HAP-1 (cell line): ENCODE data around the gene PELI2.

Experiments
- DNase-seq, 2 experiments: peaks; one replicate each; pipeline ENCODE4 v3.0.0-alpha.2; 2016 to 2020; ENCODE audit warnings: low spot score in 2 of 2
- H3K27me3 ChIP-seq: fragments of 250-450 bp; sonication (Bioruptor Pico); 2 replicates; pipeline ENCODE4 v1.5.1; 2020; ENCODE audit warnings: low read depth, mild to moderate bottlenecking, moderate library complexity
- H3K36me3 ChIP-seq: fragments of 250-450 bp; sonication (Bioruptor Pico); replicated peaks from 2 replicates; pipeline ENCODE4 v1.5.1; 2020; ENCODE audit warnings: mild to moderate bottlenecking
- H3K4me1 ChIP-seq: fragments of 250-450 bp; sonication (Bioruptor Pico); 2 replicates; pipeline ENCODE4 v1.5.1; 2020; ENCODE audit warnings: mild to moderate bottlenecking
- H3K4me3 ChIP-seq: fragments of 250-450 bp; sonication (Bioruptor Pico); 2 replicates; pipeline ENCODE4 v1.5.1; 2020; ENCODE audit warnings: mild to moderate bottlenecking, moderate library complexity
- H3K9me3 ChIP-seq: fragments of 250-450 bp; sonication (Bioruptor Pico); 2 replicates; pipeline ENCODE4 v1.5.1; 2020; ENCODE audit warnings: mild to moderate bottlenecking, moderate library complexity
- in situ Hi-C: fragments of 300-500 bp; cut with MboI; formaldehyde crosslinking; loops from 3 replicates; pipeline ENCODE4 v1.14.3; 2020; ENCODE audit warnings: low sequenced_read_pairs, inconsistent platforms, mixed read lengths

PELI2 gene, protein sequence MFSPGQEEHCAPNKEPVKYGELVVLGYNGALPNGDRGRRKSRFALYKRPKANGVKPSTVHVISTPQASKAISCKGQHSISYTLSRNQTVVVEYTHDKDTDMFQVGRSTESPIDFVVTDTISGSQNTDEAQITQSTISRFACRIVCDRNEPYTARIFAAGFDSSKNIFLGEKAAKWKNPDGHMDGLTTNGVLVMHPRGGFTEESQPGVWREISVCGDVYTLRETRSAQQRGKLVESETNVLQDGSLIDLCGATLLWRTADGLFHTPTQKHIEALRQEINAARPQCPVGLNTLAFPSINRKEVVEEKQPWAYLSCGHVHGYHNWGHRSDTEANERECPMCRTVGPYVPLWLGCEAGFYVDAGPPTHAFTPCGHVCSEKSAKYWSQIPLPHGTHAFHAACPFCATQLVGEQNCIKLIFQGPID

DNA sequence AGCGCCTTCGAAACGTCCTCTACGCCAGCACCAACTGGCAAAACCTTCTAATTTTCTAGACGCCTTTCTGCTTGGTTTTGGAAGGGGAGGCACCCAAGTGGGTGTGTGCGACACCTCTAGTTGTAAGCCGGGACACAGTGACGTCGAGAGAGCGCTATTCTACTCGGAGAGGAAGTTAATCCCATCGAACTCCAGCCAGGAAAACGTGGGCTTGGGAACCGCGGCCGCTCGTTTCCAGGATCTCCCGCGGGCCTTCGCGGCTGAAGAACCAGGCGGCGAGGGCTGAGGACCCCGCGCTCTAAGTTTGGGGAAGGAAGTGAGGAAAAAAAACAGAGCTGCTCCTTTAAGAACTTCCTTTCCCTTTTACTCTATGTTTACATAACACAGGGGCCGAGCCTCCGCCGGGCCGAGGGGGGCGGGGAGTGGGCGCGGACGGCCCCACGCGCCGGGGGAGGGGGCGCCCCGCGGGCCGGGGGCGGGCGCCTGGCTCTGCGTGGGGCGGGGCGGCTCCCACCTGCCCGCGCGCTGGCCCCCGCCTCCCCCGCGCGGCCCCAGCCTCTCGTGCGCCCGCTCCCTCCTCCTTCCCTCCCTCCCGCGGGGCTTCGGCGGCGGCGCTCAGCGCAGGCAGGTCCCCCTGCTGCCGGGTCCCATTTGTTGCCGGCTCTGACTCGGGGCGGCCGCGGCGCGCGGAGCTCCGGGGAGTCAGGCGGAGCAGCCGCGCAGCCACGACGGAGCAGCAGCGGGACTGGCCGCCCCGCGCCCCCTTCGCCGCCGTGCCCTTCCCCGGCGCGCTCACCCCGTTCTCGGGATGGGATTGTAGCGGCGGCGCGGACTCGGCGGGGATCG is at the start of gene PELI2:
Gene PELI2, plus strand, starts transcription at position 647 of the 846 bp plus-strand sequence. CDS start 250 bp downstream, outside the sequence.
- in situ Hi-C loops, result no loop called here
- DNase-seq, result peak; percentile 79 to 85
- H3K27me3 ChIP-seq, result no peaks in the 10 kb centered on the region
- no peaks in the 10 kb centered on the region for H3K36me3 ChIP-seq
- H3K9me3 ChIP-seq, result no peaks in the 10 kb centered on the region
- peak within 1 kb of the TSS; percentile 59 for H3K4me3 ChIP-seq
- peaks cover 3% of the 10 kb centered on the region for H3K4me1 ChIP-seq

DNA sequence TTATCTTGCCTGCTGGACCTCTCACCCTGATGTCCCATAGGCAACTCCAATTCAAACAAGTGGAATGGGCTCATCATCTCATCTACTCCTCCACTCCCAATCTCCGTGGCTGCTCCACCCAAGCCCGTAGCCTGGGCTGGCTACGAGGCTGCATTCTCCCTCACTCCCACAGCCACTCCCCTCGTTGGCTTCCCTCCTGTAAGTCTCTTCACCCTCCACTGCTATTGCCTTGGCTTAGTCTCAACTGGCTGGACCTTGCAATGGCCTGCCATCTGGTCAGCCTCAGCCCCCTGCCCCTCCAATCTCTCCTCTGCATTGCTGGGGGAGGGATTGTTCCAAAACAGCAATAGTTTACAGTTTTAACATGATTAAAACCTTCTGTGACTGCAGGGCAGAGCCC is 44.4 kb upstream of the PELI2 start:
- Histone ChIP-seq H3K4me1 (no peaks in the 10 kb centered on the region), H3K4me3 (no peak overlapping the region), H3K27me3 (no peaks in the 10 kb centered on the region), H3K9me3 (no peaks in the 10 kb centered on the region), H3K36me3 (no peaks in the 10 kb centered on the region)
- no peak for DNase-seq
- in situ Hi-C loops, result no loop called here

DNA sequence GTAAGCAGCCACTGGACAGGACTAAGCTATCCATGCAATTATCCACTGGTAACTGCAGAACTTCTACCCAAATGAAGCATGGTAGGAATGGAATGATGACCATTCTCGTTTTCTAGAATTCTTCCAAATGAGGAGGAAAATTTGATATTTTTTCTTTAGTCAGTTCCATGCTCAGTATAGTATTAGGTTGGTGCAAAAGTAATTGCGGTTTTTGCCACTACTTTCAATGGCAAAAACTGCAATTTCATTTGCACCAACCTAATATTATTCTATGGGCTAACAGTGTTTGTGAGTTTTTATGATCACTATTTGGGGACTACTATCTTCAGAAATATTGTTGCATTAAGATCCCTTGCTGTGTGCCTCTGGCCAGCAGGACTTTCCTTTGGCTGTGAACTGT is 42.9 kb upstream of the PELI2 start:
- Histone ChIP-seq H3K9me3 (no peaks in the 10 kb centered on the region), H3K36me3 (no peaks in the 10 kb centered on the region), H3K4me1 (peaks cover 8% of the 10 kb centered on the region), H3K27me3 (no peaks in the 10 kb centered on the region), H3K4me3 (no peak overlapping the region)
- in situ Hi-C loops, result no loop called here
- no peak for DNase-seq

DNA sequence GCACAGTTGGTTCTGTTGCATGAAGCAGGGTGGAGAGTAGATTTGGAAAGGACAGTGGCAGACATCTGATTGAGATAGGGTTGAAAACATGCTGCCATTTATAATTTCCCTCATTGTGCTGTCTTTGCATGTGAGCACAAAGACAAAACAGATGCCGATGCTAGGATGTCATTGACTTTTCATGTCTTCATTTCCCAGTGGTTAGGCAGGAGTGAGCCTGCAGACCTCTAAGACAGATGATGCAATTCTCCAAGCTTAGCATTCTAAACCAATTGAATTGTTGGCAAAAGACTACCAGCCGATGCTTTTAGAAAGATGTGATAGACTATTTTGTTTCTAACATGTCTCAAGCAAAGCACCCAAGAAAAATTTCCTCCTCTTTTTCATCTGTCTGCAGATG is 37.1 kb upstream of the PELI2 start:
- Histone ChIP-seq H3K4me1 (peaks cover 8% of the 10 kb centered on the region), H3K9me3 (no peaks in the 10 kb centered on the region), H3K4me3 (no peak overlapping the region), H3K27me3 (no peaks in the 10 kb centered on the region), H3K36me3 (no peaks in the 10 kb centered on the region)
- no peak for DNase-seq
- in situ Hi-C loops, result no loop called here

DNA sequence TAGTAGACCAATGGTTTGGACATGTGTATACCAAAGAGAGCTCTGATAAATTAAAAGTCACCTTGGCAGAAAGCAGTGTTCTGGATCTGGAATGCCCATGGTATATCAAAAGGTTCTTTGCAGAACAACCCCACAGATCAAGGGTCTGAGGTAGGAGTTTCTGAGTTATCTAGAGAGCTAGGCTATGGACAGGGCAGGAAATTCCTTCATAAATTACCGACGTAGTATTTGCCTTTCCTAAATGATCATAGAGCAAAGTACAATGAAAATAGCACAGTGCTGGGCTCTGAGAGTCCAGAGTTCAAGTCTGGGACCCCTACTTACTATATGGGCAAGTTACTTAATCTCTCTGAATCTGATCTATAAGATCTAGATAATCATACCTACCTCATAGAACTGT is 35.3 kb upstream of the PELI2 start:
- no peak for DNase-seq
- H3K9me3 ChIP-seq, result no peaks in the 10 kb centered on the region
- in situ Hi-C loops, result no loop called here
- H3K4me1 ChIP-seq, result peaks cover 13% of the 10 kb centered on the region
- H3K36me3 ChIP-seq, result no peaks in the 10 kb centered on the region
- H3K4me3 ChIP-seq, result no peak overlapping the region
- H3K27me3 ChIP-seq, result no peaks in the 10 kb centered on the region

DNA sequence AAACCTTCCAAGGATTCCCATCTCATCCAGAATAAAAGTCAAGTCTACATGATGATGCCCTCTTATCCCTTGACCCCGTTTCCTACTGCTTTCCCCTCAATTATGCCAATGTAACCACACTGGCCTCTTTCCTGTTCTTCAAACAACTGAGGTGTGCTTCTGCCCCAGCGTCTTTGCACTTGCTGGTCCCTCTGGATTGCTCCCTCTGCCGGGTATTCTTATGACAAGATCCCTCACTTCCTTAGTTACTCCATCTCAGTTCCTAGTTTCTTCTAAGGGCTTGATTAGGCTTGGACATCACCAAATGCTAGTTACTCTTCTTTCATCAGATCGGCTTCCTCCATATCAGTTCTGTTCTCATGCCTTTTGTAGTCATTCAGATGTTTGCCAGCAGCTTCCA is 32.7 kb upstream of the PELI2 start:
- no peak for DNase-seq
- peaks cover 21% of the 10 kb centered on the region for H3K4me1 ChIP-seq
- in situ Hi-C loops, result no loop called here
- no peaks in the 10 kb centered on the region for H3K9me3 ChIP-seq
- no peaks in the 10 kb centered on the region for H3K27me3 ChIP-seq
- no peaks in the 10 kb centered on the region for H3K36me3 ChIP-seq
- H3K4me3 ChIP-seq, result no peak overlapping the region

DNA sequence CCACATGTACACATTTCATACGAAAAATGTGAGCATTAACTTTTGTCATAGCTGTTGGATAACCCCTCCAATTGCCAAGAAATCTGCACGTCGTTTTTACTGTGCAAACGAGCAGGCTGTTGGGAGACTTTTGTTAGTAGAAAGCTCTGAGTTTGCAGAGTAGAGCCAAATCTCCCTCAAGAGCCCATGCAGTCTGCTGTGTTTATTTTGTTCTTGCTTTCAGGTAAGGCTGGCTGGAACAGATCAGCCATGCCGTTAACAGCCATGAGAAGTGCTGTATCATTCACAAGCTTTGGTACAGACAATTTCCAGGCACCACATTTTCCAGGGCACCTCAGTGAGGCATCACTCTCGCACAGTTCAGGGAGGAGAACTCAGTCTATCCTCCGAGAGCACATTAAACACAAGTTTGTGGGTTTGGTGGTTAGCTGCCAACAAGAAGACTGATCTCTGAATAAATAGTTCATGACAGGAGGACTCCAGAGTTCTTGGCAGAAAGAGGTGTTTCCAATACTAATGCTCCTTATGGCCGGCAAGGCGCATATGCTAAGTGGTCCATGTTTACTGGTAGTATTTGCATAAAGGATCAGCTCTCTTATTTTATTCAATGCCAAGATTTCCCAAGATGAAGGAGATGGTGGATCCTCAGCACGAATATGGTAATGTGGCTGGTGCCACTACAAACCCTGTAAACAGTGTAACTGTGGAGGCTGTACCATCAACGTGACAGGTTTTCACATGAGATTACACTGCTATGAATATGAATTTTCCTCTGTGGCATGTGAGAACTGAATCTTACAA is 30.3 kb upstream of the PELI2 start:
- in situ Hi-C loops, result no loop called here
- DNase-seq, result peak in 1 of 2 experiments; percentile 31
- H3K36me3 ChIP-seq, result no peaks in the 10 kb centered on the region
- H3K9me3 ChIP-seq, result no peaks in the 10 kb centered on the region
- no peaks in the 10 kb centered on the region for H3K27me3 ChIP-seq
- H3K4me3 ChIP-seq, result no peak overlapping the region
- H3K4me1 ChIP-seq, result peaks cover 21% of the 10 kb centered on the region

DNA sequence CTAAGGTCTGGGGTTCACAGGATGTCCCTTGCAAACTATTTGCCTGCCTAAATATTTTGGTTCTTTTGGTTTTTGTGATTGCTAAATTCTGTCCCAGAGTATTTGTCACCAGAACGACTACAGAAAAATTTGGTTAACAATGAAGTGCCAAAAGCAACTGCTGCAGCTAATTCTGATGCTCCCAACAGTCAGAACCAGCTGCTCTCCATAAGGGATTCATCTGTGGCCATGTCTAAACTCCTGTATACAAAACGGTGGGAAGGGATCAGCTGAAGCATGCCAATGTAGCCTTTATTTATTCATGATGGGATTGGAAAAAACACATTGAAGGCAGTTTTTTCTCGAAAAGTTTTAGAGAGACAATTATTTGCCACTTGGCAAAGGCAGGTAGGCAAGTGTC is 29.3 kb upstream of the PELI2 start:
- H3K27me3 ChIP-seq, result no peaks in the 10 kb centered on the region
- in situ Hi-C loops, result no loop called here
- no peak overlapping the region for H3K4me3 ChIP-seq
- DNase-seq, result peak in 1 of 2 experiments; percentile 43
- H3K36me3 ChIP-seq, result no peaks in the 10 kb centered on the region
- peaks cover 30% of the 10 kb centered on the region for H3K4me1 ChIP-seq
- H3K9me3 ChIP-seq, result no peaks in the 10 kb centered on the region

DNA sequence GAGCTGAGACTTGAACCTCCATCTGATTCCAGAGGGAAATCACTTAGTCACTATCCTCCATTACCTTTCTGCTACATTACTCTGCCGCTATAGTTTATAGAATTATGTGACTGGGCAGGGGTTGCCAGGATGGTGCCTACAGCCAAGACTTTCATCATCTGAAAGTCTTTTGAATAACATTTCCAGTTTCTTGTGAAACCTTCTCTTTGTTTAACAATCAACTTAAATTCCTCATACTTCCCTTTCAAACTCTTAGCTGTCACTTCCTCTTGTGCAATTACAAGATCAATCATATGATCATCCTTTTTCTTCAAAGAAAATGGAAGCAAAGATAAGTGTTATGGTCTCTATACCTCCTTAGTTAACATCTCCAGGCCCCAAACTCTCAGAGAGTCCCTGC is 25.4 kb upstream of the PELI2 start:
- no peaks in the 10 kb centered on the region for H3K36me3 ChIP-seq
- no peaks in the 10 kb centered on the region for H3K27me3 ChIP-seq
- no peaks in the 10 kb centered on the region for H3K9me3 ChIP-seq
- H3K4me3 ChIP-seq, result no peak overlapping the region
- H3K4me1 ChIP-seq, result peaks cover 30% of the 10 kb centered on the region
- in situ Hi-C loops, result no loop called here
- no peak for DNase-seq

DNA sequence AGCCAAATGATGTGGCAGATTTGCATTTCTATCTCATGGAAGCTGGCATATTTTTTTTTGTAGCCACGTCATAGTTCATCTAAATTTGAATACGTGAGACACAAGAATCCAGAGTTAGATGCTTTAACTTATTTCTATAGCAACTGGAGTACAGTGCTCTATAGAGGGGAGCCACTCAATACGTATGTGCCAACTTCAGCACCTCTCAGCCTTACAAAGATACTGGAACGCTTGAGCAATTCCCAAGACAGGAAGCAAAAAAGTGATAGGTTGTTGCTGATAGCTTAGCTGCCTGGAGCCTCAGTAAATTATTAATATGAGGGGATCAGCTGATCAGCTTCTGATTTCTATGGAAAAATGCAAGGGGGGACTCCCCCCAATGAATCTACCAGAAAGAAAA is 24.1 kb upstream of the PELI2 start:
- Histone ChIP-seq H3K4me3 (no peak overlapping the region), H3K36me3 (no peaks in the 10 kb centered on the region), H3K4me1 (peaks cover 17% of the 10 kb centered on the region), H3K9me3 (no peaks in the 10 kb centered on the region), H3K27me3 (no peaks in the 10 kb centered on the region)
- peak in 1 of 2 experiments; percentile 58 for DNase-seq
- in situ Hi-C loops, result no loop called here

DNA sequence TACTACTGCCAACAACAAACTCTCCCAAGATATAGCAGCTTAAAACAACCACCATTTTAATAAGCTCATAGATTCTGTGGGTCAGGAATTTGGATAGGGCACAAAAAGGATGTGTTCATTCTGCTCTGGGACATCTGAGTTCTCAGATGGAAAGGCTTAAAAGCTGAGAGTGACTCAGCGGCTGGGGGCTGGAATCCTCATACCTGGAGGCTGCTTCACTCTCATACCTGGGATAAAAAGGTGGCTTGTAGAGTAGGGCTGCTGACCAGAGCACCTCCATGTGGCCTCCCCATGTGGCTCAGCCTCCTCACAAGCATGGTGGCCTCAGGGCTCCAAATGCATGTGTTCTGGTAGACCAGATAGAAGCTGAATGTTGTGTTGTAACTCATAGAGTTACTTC is 20.2 kb upstream of the PELI2 start:
- DNase-seq, result no peak
- Histone ChIP-seq H3K36me3 (no peaks in the 10 kb centered on the region), H3K27me3 (no peaks in the 10 kb centered on the region), H3K9me3 (no peaks in the 10 kb centered on the region), H3K4me1 (peaks cover 12% of the 10 kb centered on the region), H3K4me3 (no peak overlapping the region)
- in situ Hi-C loops, result no loop called here

DNA sequence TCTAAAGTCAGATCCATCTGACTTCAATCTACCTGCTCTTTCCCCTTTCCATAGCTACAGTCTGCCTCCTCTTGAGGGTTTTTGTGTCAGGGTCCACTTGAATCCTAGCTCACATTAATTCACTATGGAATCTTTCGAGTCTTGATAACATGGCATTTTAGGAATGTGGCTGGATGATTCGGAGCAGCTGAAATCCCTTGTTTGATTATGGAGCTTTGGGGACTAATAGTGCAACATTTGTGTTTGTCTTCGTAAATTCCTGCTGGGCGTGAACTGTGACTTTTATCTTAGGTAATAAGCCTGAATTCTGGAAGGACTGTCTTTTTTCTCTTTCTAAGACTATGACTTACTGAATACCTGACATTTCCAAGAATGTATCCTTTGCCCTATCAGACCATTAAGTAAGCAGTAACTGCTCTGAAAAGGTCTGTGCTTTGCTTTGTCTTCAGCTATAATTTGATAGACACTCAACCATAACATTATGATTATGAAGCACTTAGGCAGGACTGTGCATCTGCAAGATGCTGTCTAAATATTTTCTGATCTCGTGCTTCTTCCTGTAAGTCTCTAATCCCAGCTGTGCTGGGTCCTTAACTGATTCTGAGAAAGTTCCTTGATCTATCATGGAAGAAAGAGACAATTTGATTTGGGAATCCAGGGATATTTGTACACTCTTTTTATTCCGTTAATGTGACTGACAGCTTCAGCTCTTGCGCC is 19.0 kb upstream of the PELI2 start:
- no peak for DNase-seq
- Histone ChIP-seq H3K4me3 (no peak overlapping the region), H3K9me3 (no peaks in the 10 kb centered on the region), H3K4me1 (peaks cover 1% of the 10 kb centered on the region), H3K36me3 (no peaks in the 10 kb centered on the region), H3K27me3 (no peaks in the 10 kb centered on the region)
- in situ Hi-C loops, result no loop called here

DNA sequence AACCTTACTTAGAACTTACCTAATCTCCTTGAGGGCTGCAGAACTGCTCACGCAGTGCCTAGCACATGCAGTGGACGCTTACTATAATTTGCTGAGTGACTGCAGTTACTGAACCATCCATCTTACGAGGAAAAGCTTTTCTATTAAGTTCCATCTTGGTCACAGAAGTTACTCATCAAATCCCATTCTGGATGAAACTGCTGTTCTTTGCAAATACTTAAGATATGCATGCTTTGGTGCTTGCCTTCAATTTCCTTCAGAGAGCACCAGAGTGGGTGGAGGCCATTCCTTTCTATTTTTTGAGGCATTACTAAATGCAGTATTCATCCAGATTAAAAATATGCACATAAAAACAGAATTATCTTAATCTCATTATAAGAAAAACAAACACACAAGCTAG is 17.7 kb upstream of the PELI2 start:
- no peaks in the 10 kb centered on the region for H3K36me3 ChIP-seq
- in situ Hi-C loops, result no loop called here
- H3K27me3 ChIP-seq, result no peaks in the 10 kb centered on the region
- no peak overlapping the region for H3K4me3 ChIP-seq
- H3K4me1 ChIP-seq, result no peaks in the 10 kb centered on the region; the same call in 1 of the 2 replicates
- no peaks in the 10 kb centered on the region for H3K9me3 ChIP-seq
- no peak for DNase-seq
